Mesenchymal stem cell (in vitro differentiated cells and primary cell): ENCODE data around the gene NLGN1.

ENCODE experiments used
- DNase-seq: peaks from one replicate; pipeline ENCODE4 v3.0.0-alpha.2; 2013
- H2AFZ ChIP-seq: one replicate; pipeline ENCODE4 v1.6.1; 2013; ENCODE audit warnings: low read depth, mild to moderate bottlenecking, control low read depth, inconsistent platforms, low read length, moderate library complexity
- H2AK5ac ChIP-seq: 2 replicates; pipeline ENCODE4 v1.6.1; 2013; ENCODE audit warnings: low read length, moderate library complexity, mild to moderate bottlenecking, inconsistent platforms; ENCODE audit not compliant: severe bottlenecking
- H2BK120ac ChIP-seq: one replicate; pipeline ENCODE4 v1.6.1; 2013; ENCODE audit warnings: low read depth, mild to moderate bottlenecking, inconsistent platforms, low read length, moderate library complexity
- H2BK12ac ChIP-seq, 2 experiments: one replicate each; pipeline ENCODE4 v1.6.1; 2013; ENCODE audit warnings: inconsistent platforms in 2 of 2, low read length in 2 of 2, mild to moderate bottlenecking in 2 of 2, moderate library complexity in 2 of 2, control low read depth in 1 of 2
- H2BK15ac ChIP-seq: one replicate; pipeline ENCODE4 v1.6.1; 2013; ENCODE audit warnings: mild to moderate bottlenecking, low read depth, inconsistent platforms; ENCODE audit not compliant: poor library complexity, severe bottlenecking
- H2BK5ac ChIP-seq: 2 replicates; pipeline ENCODE4 v1.6.1; 2013; ENCODE audit warnings: low read depth, mild to moderate bottlenecking, low read length, control low read depth, inconsistent platforms; ENCODE audit not compliant: poor library complexity, severe bottlenecking
- H3K14ac ChIP-seq, 2 experiments: one replicate each; pipeline ENCODE4 v1.6.1; 2013; ENCODE audit warnings: inconsistent platforms in 2 of 2, low read length in 2 of 2, control low read depth in 1 of 2, mild to moderate bottlenecking in 1 of 2, moderate library complexity in 1 of 2
- H3K18ac ChIP-seq, 2 experiments: one replicate each; pipeline ENCODE4 v1.6.1; 2013; ENCODE audit warnings: inconsistent platforms in 2 of 2, low read length in 2 of 2, control low read depth in 1 of 2, low read depth in 1 of 2, mild to moderate bottlenecking in 1 of 2
- H3K23ac ChIP-seq, 2 experiments: one replicate each; pipeline ENCODE4 v1.6.1; 2013; ENCODE audit warnings: inconsistent platforms in 2 of 2, low read length in 2 of 2, mild to moderate bottlenecking in 2 of 2, moderate library complexity in 2 of 2, control low read depth in 1 of 2
- H3K27ac ChIP-seq: 2 replicates; pipeline ENCODE4 v1.5.1; 2013; ENCODE audit warnings: mild to moderate bottlenecking, moderate library complexity, low read length, control low read depth, inconsistent platforms; ENCODE audit not compliant: poor library complexity, severe bottlenecking
- H3K27me3 ChIP-seq, 2 experiments: 2 replicates each; pipeline versions ENCODE4 v1.6.1 to v1.7.0; 2013; ENCODE audit warnings: low read length in 2 of 2, mild to moderate bottlenecking in 2 of 2, moderate library complexity in 2 of 2, control low read depth in 1 of 2, inconsistent platforms in 1 of 2; ENCODE audit not compliant: control insufficient read depth in 1 of 2, insufficient read depth in 1 of 2
- H3K36me3 ChIP-seq, 2 experiments: 2 replicates each; pipeline versions ENCODE4 v1.6.1 to v1.7.0; 2013; ENCODE audit warnings: low read length in 2 of 2, control low read depth in 1 of 2, inconsistent platforms in 1 of 2, low read depth in 1 of 2, mild to moderate bottlenecking in 1 of 2; ENCODE audit not compliant: insufficient read depth in 2 of 2, control insufficient read depth in 1 of 2
- H3K4ac ChIP-seq, 2 experiments: one replicate each; pipeline ENCODE4 v1.6.1; 2013; ENCODE audit warnings: inconsistent platforms in 2 of 2, low read length in 2 of 2, mild to moderate bottlenecking in 2 of 2, moderate library complexity in 2 of 2, control low read depth in 1 of 2, low read depth in 1 of 2
- H3K4me1 ChIP-seq: 2 replicates; pipeline ENCODE4 v1.6.1; 2013; ENCODE audit warnings: low read depth, low read length, control low read depth; ENCODE audit not compliant: control insufficient read depth, insufficient read depth
- H3K4me2 ChIP-seq: 2 replicates; pipeline ENCODE4 v1.6.1; 2013; ENCODE audit warnings: low read length, mild to moderate bottlenecking, inconsistent platforms; ENCODE audit not compliant: poor library complexity, severe bottlenecking
- H3K4me3 ChIP-seq, 2 experiments: 2 replicates each; pipeline versions ENCODE4 v1.5.1 to v1.7.0; 2013; ENCODE audit warnings: low read length in 2 of 2, mild to moderate bottlenecking in 2 of 2, control low read depth in 1 of 2, low read depth in 1 of 2; ENCODE audit not compliant: insufficient read depth in 1 of 2
- H3K79me1 ChIP-seq: replicated peaks from 2 replicates; pipeline ENCODE4 v1.6.1; 2013; ENCODE audit warnings: mild to moderate bottlenecking, control low read depth, low read length, inconsistent platforms; ENCODE audit not compliant: poor library complexity, severe bottlenecking
- H3K9ac ChIP-seq: 2 replicates; pipeline ENCODE4 v1.7.0; 2013; ENCODE audit warnings: mild to moderate bottlenecking, low read length, moderate library complexity
- H3K9me3 ChIP-seq: 2 replicates; pipeline ENCODE4 v1.7.0; 2013; ENCODE audit warnings: mild to moderate bottlenecking, low read length; ENCODE audit not compliant: control insufficient read depth
- H4K8ac ChIP-seq: one replicate; pipeline ENCODE4 v1.6.1; 2013; ENCODE audit warnings: inconsistent platforms, mild to moderate bottlenecking, low read length, moderate library complexity
- H4K91ac ChIP-seq: one replicate; pipeline ENCODE4 v1.6.1; 2013; ENCODE audit warnings: mild to moderate bottlenecking, low read length, inconsistent platforms
- WGBS: methylation state at CpG from one replicate; pipeline ENCODE4 v1.1.7; 2013; ENCODE audit warnings: mixed read lengths; 5-methylcytosine and 5-hydroxymethylcytosine counted together

Gene NLGN1

GRCh38 chr3:174061162-174061561 lies 663.6 kb downstream of the NLGN1 start:
- Histone ChIP-seq H2BK15ac (no peak overlapping the region), H3K4me2 (no peak overlapping the region), H3K27me3 (no peaks in the 10 kb centered on the region), H3K18ac (no peak overlapping the region), H4K91ac (no peak overlapping the region), H2BK120ac (no peak overlapping the region), H3K4me1 (no peaks in the 10 kb centered on the region), H3K79me1 (no peaks in the 10 kb centered on the region), H3K23ac (no peak overlapping the region), H3K27ac (no peak overlapping the region), H3K9ac (no peak overlapping the region), H2AK5ac (no peak overlapping the region), H3K4me3 (no peak overlapping the region), H3K9me3 (peaks cover 30% of the 10 kb centered on the region), H4K8ac (no peak overlapping the region), H3K14ac (no peak overlapping the region), H3K4ac (no peak overlapping the region), H2BK5ac (no peak overlapping the region), H2BK12ac (no peak overlapping the region), H3K36me3 (no peaks in the 10 kb centered on the region), H2AFZ (no peak overlapping the region)
- no peak for DNase-seq

DNA sequence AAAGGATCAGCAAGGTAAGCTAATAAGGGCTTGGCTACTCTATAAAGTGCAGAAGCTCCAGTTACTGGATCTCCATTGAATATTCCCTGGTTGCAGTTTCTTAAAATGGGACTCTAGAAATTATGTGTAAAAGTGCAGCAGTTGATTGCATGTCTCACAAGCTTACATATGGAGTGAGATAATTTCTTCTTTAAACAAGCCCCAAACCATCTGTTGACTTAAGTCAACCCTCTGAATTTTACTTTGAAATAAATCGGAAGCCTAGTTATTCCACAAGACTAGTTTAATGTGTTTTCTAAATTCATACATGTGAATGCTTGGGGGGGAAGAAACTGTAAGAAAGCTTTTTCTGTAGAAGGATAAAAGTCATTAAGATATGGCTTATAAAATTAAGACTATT lies 664.2 kb downstream of the NLGN1 start:
- H3K14ac ChIP-seq: no peak overlapping the region
- H2BK12ac ChIP-seq: no peak overlapping the region
- H3K4ac ChIP-seq: no peak overlapping the region
- no peak overlapping the region for H3K4me3 ChIP-seq
- no peak overlapping the region for H2BK120ac ChIP-seq
- no peak overlapping the region for H2BK5ac ChIP-seq
- H4K91ac ChIP-seq: no peak overlapping the region
- H3K9me3 ChIP-seq: peaks cover 30% of the 10 kb centered on the region
- no peaks in the 10 kb centered on the region for H3K79me1 ChIP-seq
- H3K4me2 ChIP-seq: no peak overlapping the region
- H2AK5ac ChIP-seq: no peak overlapping the region
- no peak overlapping the region for H3K27ac ChIP-seq
- no peak overlapping the region for H3K9ac ChIP-seq
- DNase-seq: no peak
- no peaks in the 10 kb centered on the region for H3K36me3 ChIP-seq
- H3K4me1 ChIP-seq: no peaks in the 10 kb centered on the region
- H4K8ac ChIP-seq: no peak overlapping the region
- no peak overlapping the region for H2AFZ ChIP-seq
- H3K27me3 ChIP-seq: no peaks in the 10 kb centered on the region
- WGBS: no CpG with 5 or more reads among the region's 1 CpG
- no peak overlapping the region for H3K18ac ChIP-seq
- H3K23ac ChIP-seq: no peak overlapping the region
- H2BK15ac ChIP-seq: no peak overlapping the region

DNA sequence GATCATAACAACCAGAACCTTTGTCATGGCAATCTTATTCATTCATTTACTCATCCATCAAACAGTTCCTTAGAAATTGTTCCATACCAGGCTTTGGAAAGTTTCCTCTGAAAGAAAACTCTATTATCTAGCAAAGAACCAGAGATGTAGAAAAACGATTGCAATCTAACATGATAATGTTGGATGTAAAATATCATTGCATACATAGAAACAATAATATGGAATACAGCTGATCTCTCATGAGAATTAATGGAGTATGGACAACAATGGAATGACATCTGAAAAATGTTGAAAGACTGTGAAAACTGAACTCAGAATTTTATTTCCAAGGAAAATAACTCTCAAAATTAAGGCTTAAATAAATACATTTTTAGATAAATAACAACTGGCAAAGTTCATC lies 665.4 kb downstream of the NLGN1 start:
- Histone ChIP-seq H2AK5ac (no peak overlapping the region), H2BK5ac (no peak overlapping the region), H3K18ac (no peak overlapping the region), H3K14ac (no peak overlapping the region), H3K23ac (no peak overlapping the region), H3K4me1 (no peaks in the 10 kb centered on the region), H3K9ac (no peak overlapping the region), H2BK15ac (no peak overlapping the region), H3K4me2 (no peak overlapping the region), H3K4ac (no peak overlapping the region), H3K27me3 (no peaks in the 10 kb centered on the region), H3K36me3 (no peaks in the 10 kb centered on the region), H2AFZ (no peak overlapping the region), H4K8ac (no peak overlapping the region), H2BK12ac (no peak overlapping the region), H4K91ac (no peak overlapping the region), H2BK120ac (no peak overlapping the region), H3K4me3 (no peak overlapping the region), H3K9me3 (peaks cover 30% of the 10 kb centered on the region), H3K79me1 (no peaks in the 10 kb centered on the region), H3K27ac (no peak overlapping the region)
- DNase-seq: peak; percentile 10
- WGBS: no CpG with 5 or more reads among the region's 1 CpG

DNA sequence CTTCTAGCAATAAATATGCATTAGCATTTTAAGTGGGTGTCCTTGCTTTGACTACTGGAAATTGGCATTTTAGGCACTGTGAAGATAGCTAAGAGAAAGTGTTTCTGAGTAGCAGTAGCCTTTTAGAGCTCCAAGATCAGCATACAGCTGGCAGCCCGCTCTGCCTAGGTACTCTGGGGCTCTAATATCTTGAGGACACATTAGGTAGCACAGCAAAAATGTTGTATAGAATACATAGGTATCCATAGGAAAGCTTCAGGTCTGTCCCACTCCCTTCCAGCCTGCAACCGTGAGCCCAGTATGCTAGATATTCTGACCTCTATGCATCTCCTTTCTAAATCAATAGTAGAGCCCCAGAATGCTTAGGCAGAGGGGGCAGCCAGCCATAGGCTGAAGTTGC lies 670.5 kb downstream of the NLGN1 start:
- no peak overlapping the region for H3K9ac ChIP-seq
- H3K14ac ChIP-seq: no peak overlapping the region
- no peak overlapping the region for H3K4me2 ChIP-seq
- no peak overlapping the region for H3K4me3 ChIP-seq
- H3K27ac ChIP-seq: no peak overlapping the region
- no peak overlapping the region for H4K8ac ChIP-seq
- no peak overlapping the region for H3K4ac ChIP-seq
- no peak overlapping the region for H3K23ac ChIP-seq
- no peak overlapping the region for H2AFZ ChIP-seq
- peaks cover 12% of the 10 kb centered on the region for H3K9me3 ChIP-seq
- H2BK12ac ChIP-seq: no peak overlapping the region
- no peak overlapping the region for H2BK120ac ChIP-seq
- H2BK5ac ChIP-seq: no peak overlapping the region
- no peaks in the 10 kb centered on the region for H3K4me1 ChIP-seq
- no peak overlapping the region for H2BK15ac ChIP-seq
- no peak for DNase-seq
- H3K36me3 ChIP-seq: no peaks in the 10 kb centered on the region
- H3K27me3 ChIP-seq: no peaks in the 10 kb centered on the region
- no peaks in the 10 kb centered on the region for H3K79me1 ChIP-seq
- no peak overlapping the region for H4K91ac ChIP-seq
- 60% methylated on average over 2 of the region's 2 CpGs for WGBS
- H3K18ac ChIP-seq: no peak overlapping the region
- no peak overlapping the region for H2AK5ac ChIP-seq
